Globus pallidus (tissue), 1 donor: ENCODE results near the gene CYP1B1.
"Not testable (repeated sequence)": the region's sequence is repeated elsewhere in the genome, so short reads cannot be mapped to it uniquely, and the experiment has no call there.

Source experiments
- DNase-seq: peaks from one replicate; pipeline ENCODE4 v3.0.0-alpha.2; 2015; ENCODE audit warnings: low spot score

CYP1B1 gene

GRCh38 chr2:38098421-38099098 is 22.6 kb upstream of the CYP1B1 start:
- DNase-seq: no peak

DNA sequence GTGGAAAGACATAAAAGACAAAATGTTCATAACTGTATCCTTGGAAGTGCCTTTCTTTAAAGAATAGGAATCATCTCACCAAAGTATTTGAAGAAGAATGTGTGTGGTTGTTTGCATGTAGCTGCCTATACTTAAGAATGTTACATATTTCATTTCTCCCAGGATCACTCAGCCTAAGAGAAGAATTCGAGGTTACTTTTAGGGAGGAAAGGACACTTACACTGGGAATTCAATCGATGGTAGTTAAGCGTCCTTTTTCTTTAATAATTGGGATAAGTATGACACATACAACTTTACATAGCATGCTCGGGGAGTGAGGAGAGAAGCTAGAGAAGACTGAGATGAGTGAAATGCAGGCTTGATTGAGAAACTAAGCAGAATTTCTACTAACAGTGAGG is 22.0 kb upstream of the CYP1B1 start:
- no peak for DNase-seq

DNA sequence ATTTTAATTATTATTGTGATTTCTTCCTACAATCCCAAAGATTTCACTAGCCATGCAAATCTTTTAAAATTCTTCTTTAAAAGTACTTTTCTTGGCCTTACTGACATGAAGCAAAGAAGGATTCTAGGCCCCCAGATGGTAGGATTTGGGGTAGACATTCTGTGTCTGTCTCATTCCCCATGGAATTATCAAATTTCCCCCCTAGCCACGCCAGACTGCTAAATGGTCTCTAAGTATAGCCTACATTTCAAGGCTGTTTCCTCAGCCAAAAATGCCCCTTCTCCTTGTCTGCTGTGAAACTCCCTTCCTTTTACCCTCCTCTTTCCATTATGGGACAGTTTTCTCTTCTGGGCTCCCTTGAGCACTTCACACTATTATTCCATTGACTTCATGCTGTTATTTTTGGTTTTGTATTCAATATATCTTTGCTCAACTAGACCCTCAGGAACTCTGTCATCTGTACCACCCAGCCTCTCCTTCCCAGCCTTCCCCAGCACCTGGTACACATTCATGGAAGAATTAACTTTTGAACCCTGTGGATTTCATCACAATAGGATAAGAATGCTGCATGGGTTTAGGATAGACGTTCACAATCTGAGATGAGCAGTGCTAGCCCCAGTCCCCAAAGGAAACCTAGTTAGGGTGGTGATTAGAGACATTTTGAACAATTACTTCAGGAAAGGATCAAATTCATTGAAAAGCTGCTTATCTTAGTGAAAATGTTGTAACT is 21.5 kb upstream of the CYP1B1 start:
- DNase-seq: no peak

DNA sequence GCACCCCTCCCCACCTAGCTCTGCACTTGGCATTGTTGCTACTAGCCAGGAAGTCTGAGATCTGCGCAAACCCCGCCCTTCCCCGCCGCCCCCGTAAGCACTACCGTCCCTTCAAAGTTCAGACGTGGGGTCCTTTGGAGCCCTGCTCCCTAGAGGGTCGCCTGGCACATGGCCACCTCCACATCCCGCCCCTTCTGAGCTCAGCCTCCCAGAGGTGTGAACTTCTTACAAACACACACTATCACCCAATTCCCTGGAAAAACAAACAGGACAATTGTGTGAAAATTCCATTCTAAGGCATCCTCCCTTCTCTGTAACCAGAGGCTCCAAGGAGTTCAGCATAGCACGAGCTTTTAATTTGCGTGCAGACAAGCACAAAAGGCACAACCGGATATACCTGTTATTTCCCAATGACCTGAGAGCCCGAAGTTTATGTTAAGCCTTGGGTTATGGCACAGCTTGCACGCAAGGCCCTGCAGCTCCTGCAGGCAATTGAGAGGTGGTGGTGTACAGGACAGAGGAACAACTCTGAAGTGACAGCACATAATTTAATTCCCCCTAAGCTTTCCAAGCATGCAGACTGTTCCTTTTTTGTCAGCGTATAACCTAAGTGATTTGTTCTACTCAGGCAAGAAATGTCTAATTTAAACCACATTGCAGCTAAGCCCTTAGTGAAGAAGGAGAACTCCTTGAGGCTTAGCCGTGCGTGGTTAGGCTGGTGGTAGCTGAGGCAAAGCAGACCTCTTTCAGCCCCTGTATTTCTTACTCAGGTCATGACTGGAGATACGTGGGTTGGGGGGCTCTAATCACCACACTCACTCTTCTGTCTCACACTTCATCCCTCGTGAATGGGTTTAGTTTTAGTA is 20.3 kb upstream of the CYP1B1 start:
- DNase-seq: no peak

GRCh38 chr2:38095079-38095995 is 19.4 kb upstream of the CYP1B1 start:
- no peak for DNase-seq

GRCh38 chr2:38093527-38094165 is 17.7 kb upstream of the CYP1B1 start:
- DNase-seq: no peak

DNA sequence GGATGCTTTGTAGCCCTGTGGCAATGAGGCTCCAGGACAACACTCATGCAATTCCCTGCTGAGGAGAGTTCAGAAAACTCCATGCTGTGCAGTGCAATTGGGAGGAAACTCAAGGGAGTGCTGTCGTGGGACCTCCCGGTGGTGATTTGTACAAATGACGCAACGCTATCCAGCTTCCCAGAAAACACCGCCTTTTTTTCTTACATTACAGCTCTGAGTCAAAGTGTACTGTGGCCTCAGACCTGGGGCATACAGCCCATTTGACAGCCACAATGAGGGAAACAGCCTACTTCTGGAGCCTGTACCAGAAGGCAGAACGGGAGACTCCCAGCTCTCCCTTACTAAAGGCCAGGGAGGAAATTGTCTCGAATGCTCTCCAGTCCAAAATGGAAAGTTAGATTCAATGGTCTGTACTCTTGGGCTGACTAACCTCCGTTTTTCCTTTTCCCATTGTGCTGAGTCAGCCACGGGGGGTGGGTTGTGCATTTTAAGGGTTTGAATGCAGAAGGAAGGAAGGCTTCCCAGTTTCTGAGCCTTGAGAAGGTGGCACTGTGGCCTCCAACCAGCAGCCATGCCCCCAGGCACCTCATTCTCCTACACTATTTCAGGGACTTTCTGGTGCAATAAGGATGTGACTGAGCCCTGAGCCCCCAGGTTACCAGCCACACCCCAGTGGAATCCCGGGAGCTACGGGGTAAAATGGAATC is 16.4 kb upstream of the CYP1B1 start:
- DNase-seq: no peak

GRCh38 chr2:38091760-38092159 is 15.8 kb upstream of the CYP1B1 start:
- no peak for DNase-seq

- no peak for DNase-seq
Observed at GRCh38 chr2:38090928-38091327, 15.0 kb upstream of the CYP1B1 start.

GRCh38 chr2:38090212-38090611 is 14.3 kb upstream of the CYP1B1 start:
- DNase-seq: not testable (repeated sequence)

GRCh38 chr2:38085998-38086698 is 10.2 kb upstream of the CYP1B1 start:
- not testable (repeated sequence) for DNase-seq

DNA sequence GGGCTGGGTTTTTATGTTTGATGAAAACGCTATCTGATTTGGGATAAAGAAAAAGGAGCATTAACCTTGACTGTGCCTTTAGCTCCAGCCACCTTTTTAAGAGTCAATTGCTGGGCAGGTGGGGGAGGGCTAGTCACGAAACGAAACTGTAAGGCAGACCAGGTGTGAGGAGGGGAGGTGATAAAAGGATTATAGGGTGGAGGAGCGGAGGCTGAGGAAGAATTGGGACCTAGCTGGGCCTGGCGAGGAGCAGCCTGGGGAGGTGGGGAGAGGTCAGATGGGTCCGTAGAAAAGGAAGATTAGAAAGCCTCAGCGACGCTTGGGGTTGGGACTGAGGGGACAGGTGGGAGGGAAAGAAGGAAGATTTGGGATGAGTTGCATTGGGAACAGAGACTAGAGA is 8.6 kb upstream of the CYP1B1 start:
- not testable (repeated sequence) for DNase-seq

DNA sequence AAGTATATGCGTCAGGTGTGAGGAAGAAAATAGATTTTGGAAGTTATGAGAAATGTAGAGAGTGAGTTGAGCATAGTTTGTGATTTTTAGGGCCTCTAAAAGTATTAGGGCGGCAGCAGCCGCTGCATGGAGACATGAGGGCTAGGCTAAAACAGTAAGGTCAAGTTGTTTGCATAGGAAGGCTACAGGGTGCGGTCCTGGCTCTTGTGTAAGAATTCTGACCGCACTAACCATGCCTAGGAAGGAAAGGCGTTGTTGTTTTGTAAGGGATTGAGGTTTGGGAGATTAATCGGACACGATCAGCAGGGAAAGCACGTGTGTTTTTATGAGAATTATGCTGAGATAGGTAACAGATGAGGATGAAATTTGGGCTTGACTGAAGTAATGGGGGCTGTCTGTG is 6.8 kb upstream of the CYP1B1 start:
- DNase-seq: not testable (repeated sequence)

- DNase-seq: no peak
Observed at GRCh38 chr2:38080346-38080745, 4.4 kb upstream of the CYP1B1 start.

DNA sequence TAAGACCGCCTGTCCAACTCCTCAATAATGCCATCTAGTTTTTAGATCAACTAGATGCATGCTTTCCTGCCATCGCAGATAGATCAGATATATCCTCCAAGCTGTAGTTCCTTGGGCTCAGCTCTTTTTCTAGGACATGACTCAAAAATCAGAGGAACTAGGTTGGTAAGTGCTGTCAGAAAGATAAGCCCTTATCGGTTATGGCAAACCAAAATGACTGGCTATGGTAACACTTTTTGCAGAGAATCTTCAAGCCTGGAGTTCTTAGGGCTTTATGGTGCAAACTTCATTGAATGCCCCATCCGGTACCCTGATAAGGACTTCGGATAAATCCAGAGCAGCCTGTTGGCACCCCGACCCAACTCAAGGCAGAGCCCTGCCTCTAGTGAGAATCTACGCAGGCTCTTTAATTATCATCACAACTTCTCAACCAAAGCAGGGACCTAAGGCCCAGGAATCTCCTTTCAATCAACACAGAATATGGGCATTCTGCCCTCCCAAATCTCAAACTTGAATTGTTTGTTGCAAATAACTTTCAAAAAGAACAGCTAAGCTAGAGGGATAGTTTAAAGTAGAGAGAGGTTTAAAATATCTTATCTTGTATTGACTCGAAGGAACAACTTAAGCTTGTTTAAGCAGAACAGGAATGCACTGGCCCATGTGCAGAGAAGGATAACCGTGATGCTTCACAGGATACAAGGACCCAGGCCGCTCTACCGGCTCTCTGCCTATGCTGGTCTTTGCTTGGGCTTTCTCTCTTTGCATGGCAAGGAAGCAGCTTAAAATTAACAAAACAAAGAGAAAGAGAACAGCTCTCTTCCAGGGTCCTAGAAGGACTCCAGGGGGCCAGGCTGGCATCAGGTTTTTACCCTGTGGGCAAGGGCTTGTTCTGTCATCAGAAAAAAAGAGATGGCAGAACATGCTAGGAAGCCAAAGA is 3.4 kb upstream of the CYP1B1 start:
- no peak for DNase-seq

GRCh38 chr2:38077431-38077769 is 1.4 kb upstream of the CYP1B1 start:
- DNase-seq: no peak

- no peak for DNase-seq
Observed at GRCh38 chr2:38076710-38077430, 919 bp upstream of the CYP1B1 start.

GRCh38 chr2:38076152-38076709 is 280 bp upstream of the CYP1B1 start:
- DNase-seq: no peak
